Measurements from ENCODE around the gene MYF5. TPM values are rescaled to one million over a fixed set of nuclear protein-coding genes. Genes with fewer than 3 reads are reported as not detected.
A peak's percentile ranks its signal among the peaks of the same experiment; 100 is the strongest.

MYF5 gene
- total RNA-seq, 1 donor from 2014 or later, result not detected

GRCh38 chr12:80710727-80711449 lies 5.8 kb upstream of the MYF5 start:
- H3K4me1 Mint-ChIP-seq (ENCODE audit: unreplicated experiment), result peaks cover 59% of the 10 kb centered on the region
- no peak overlapping the region for H3K4me3 Mint-ChIP-seq (ENCODE audit: unreplicated experiment)
- H3K9me3 Mint-ChIP-seq (ENCODE audit: unreplicated experiment), result no peaks in the 10 kb centered on the region
- H3K27me3 Mint-ChIP-seq (ENCODE audit: unreplicated experiment), result peaks cover 15% of the 10 kb centered on the region
- DNase-seq (ENCODE audit: low spot score), result no peak
- H3K36me3 Mint-ChIP-seq (ENCODE audit: low read depth, unreplicated experiment), result no peaks in the 10 kb centered on the region
- TF ChIP-seq CTCF (IDR thresholded peaks at IDR 0.05; ENCODE audit: unreplicated experiment), result no peak
- H3K27ac Mint-ChIP-seq (ENCODE audit: unreplicated experiment), result peak overlapping the region; percentile 95

GRCh38 chr12:80711866-80712265 lies 4.8 kb upstream of the MYF5 start:
- no peak overlapping the region for H3K27ac Mint-ChIP-seq (ENCODE audit: unreplicated experiment)
- no peak for TF ChIP-seq CTCF (IDR thresholded peaks at IDR 0.05; ENCODE audit: unreplicated experiment)
- peaks cover 55% of the 10 kb centered on the region for H3K4me1 Mint-ChIP-seq (ENCODE audit: unreplicated experiment)
- H3K36me3 Mint-ChIP-seq (ENCODE audit: low read depth, unreplicated experiment), result no peaks in the 10 kb centered on the region
- no peak overlapping the region for H3K4me3 Mint-ChIP-seq (ENCODE audit: unreplicated experiment)
- DNase-seq (ENCODE audit: low spot score), result no peak
- peaks cover 14% of the 10 kb centered on the region for H3K27me3 Mint-ChIP-seq (ENCODE audit: unreplicated experiment)
- no peaks in the 10 kb centered on the region for H3K9me3 Mint-ChIP-seq (ENCODE audit: unreplicated experiment)

- Mint-ChIP-seq H3K36me3 (ENCODE audit: low read depth, unreplicated experiment) (no peaks in the 10 kb centered on the region), H3K4me1 (ENCODE audit: unreplicated experiment) (peaks cover 45% of the 10 kb centered on the region), H3K27me3 (ENCODE audit: unreplicated experiment) (peaks cover 11% of the 10 kb centered on the region), H3K27ac (ENCODE audit: unreplicated experiment) (no peak overlapping the region), H3K4me3 (ENCODE audit: unreplicated experiment) (no peak overlapping the region), H3K9me3 (ENCODE audit: unreplicated experiment) (no peaks in the 10 kb centered on the region)
- TF ChIP-seq CTCF (IDR thresholded peaks at IDR 0.05; ENCODE audit: unreplicated experiment), result no peak
- DNase-seq (ENCODE audit: low spot score), result no peak
These were observed 3.8 kb upstream of the MYF5 start for GRCh38 chr12:80712866-80713265.

- peaks cover 11% of the 10 kb centered on the region for H3K27me3 Mint-ChIP-seq (ENCODE audit: unreplicated experiment)
- peaks cover 44% of the 10 kb centered on the region for H3K4me1 Mint-ChIP-seq (ENCODE audit: unreplicated experiment)
These were observed 3.3 kb upstream of the MYF5 start for GRCh38 chr12:80713419-80713818.

More at GRCh38 chr12:80713419-80713818, 3.3 kb upstream of the MYF5 start:
- Mint-ChIP-seq H3K36me3 (ENCODE audit: low read depth, unreplicated experiment) (no peaks in the 10 kb centered on the region), H3K9me3 (ENCODE audit: unreplicated experiment) (no peaks in the 10 kb centered on the region), H3K4me3 (ENCODE audit: unreplicated experiment) (peak overlapping the region; percentile 12), H3K27ac (ENCODE audit: unreplicated experiment) (no peak overlapping the region)
- DNase-seq (ENCODE audit: low spot score), result no peak
- TF ChIP-seq CTCF (IDR thresholded peaks at IDR 0.05; ENCODE audit: unreplicated experiment), result no peak
